K562 (cell line): ENCODE results near the gene AMIGO3. TPM values are rescaled to one million over a fixed set of nuclear protein-coding genes. Genes with fewer than 3 reads are reported as not detected.

Experiments used
- BACH1 ChIP-seq: fragments of 200-800 bp; sonication (Bioruptor generic); IDR thresholded peaks from 2 replicates; pipeline ENCODE4 v1.6.1; 2016; ENCODE audit warnings: missing genetic modification characterization, missing compliant biosample characterization
- CGGBP1 ChIP-seq: fragments of 250-450 bp; sonication (Bioruptor Pico); IDR thresholded peaks from 2 replicates; pipeline ENCODE4 v1.9.0; 2021; ENCODE audit warnings: mild to moderate bottlenecking
- CREB1 ChIP-seq, 2 experiments: sonication (generic) in 1 of 2; formaldehyde crosslinking in 1 of 2; IDR thresholded peaks; 2 replicates each; pipeline versions ENCODE4 v1.6.1 to v1.8.0; 2012 to 2022; ENCODE audit warnings: inconsistent platforms in 1 of 2, mild to moderate bottlenecking in 1 of 2, missing genetic modification reagents in 1 of 2, moderate library complexity in 1 of 2
- ETS1 ChIP-seq: conservative IDR thresholded peaks from 2 replicates; pipeline ENCODE4 v1.6.1; 2011; ENCODE audit warnings: low read depth, mild to moderate bottlenecking, low read length; ENCODE audit not compliant: control insufficient read depth
- FUS ChIP-seq: fragments of 200-400 bp; formaldehyde crosslinking; optimal IDR thresholded peaks from 2 replicates; pipeline ENCODE3; 2017; ENCODE audit warnings: low read depth, low read length
- KDM5B ChIP-seq: fragments of 200-600 bp; sonication (generic); IDR thresholded peaks from 2 replicates; pipeline ENCODE4 v1.6.1; 2012; ENCODE audit warnings: low read depth, mild to moderate bottlenecking, moderate library complexity, low read length, control low read depth, inconsistent platforms; ENCODE audit not compliant: insufficient replicate concordance
- NFIX ChIP-seq: fragments of 250-450 bp; sonication (Bioruptor Pico); IDR thresholded peaks from 2 replicates; pipeline ENCODE4 v1.4.0; 2020; ENCODE audit warnings: low read depth, mild to moderate bottlenecking, moderate library complexity
- NFRKB ChIP-seq: fragments of 450-650 bp; IDR thresholded peaks from 2 replicates; pipeline ENCODE4 v1.6.1; 2016; ENCODE audit warnings: low read depth
- PCBP2 ChIP-seq: fragments of 200-400 bp; formaldehyde crosslinking; IDR thresholded peaks from 2 replicates; pipeline ENCODE4 v1.6.1; 2018; ENCODE audit warnings: low read length, low read depth, mild to moderate bottlenecking, moderate library complexity; ENCODE audit not compliant: poor library complexity, severe bottlenecking
- POLR3A ChIP-seq: IDR thresholded peaks from 2 replicates; pipeline ENCODE4 v1.6.1; 2011; ENCODE audit warnings: borderline replicate concordance, mild to moderate bottlenecking, moderate library complexity; ENCODE audit not compliant: insufficient read length, insufficient read depth; ENCODE audit errors: extremely low read depth
- POLR3G ChIP-seq: IDR thresholded peaks from 2 replicates; pipeline ENCODE4 v1.6.1; 2011; ENCODE audit not compliant: insufficient read length, insufficient replicate concordance; ENCODE audit errors: extremely low read depth
- RBFOX2 ChIP-seq: fragments of 200-400 bp; formaldehyde crosslinking; IDR thresholded peaks from 2 replicates; pipeline ENCODE4 v1.6.1; 2017; ENCODE audit warnings: low read depth, mild to moderate bottlenecking, low read length, moderate library complexity
- RBM17 ChIP-seq: fragments of 200-400 bp; formaldehyde crosslinking; IDR thresholded peaks from 2 replicates; pipeline ENCODE4 v1.6.1; 2017; ENCODE audit warnings: low read depth, mild to moderate bottlenecking, low read length, borderline replicate concordance
- SMAD1 ChIP-seq: fragments of 150-350 bp; IDR thresholded peaks from 2 replicates; pipeline ENCODE4 v1.6.1; 2014; ENCODE audit warnings: low read length, low read depth; ENCODE audit not compliant: partially characterized antibody
- STAT5A ChIP-seq: IDR thresholded peaks from 2 replicates; pipeline ENCODE4 v1.6.1; 2012; ENCODE audit warnings: low read length, inconsistent platforms, borderline replicate concordance
- TAF1 ChIP-seq: IDR thresholded peaks from 2 replicates; pipeline ENCODE4 v1.6.1; 2011; ENCODE audit warnings: mild to moderate bottlenecking, low read length, moderate library complexity; ENCODE audit not compliant: insufficient read depth, control insufficient read depth, severe bottlenecking; ENCODE audit errors: extremely low read depth
- TAL1 ChIP-seq: fragments of 450-650 bp; IDR thresholded peaks from 2 replicates; pipeline ENCODE4 v1.6.1; 2016; ENCODE audit warnings: mild to moderate bottlenecking
- TCF15 ChIP-seq: fragments of 250-450 bp; sonication (Bioruptor Pico); IDR thresholded peaks from 2 replicates; pipeline ENCODE4 v1.8.0; 2022; ENCODE audit warnings: moderate library complexity, mild to moderate bottlenecking, inconsistent platforms
- TCF7 ChIP-seq: sonication (generic); IDR thresholded peaks from 2 replicates; pipeline ENCODE4 v1.6.1; 2016; ENCODE audit warnings: antibody characterized with exemption, borderline replicate concordance
- TFE3 ChIP-seq: fragments of 450-650 bp; formaldehyde crosslinking; IDR thresholded peaks from 2 replicates; pipeline ENCODE4 v1.4.0; 2020; ENCODE audit warnings: mild to moderate bottlenecking, mixed read lengths
- USF1 ChIP-seq: sonication (generic); formaldehyde crosslinking; IDR thresholded peaks from 2 replicates; pipeline ENCODE4 v1.9.0; 2022; ENCODE audit warnings: mild to moderate bottlenecking, missing genetic modification reagents
- ZBTB17 ChIP-seq: fragments of 450-650 bp; formaldehyde crosslinking; IDR thresholded peaks from 2 replicates; pipeline ENCODE4 v1.4.0; 2020; ENCODE audit warnings: mild to moderate bottlenecking
- ZNF324 ChIP-seq: fragments of 250-450 bp; sonication (Bioruptor Pico); IDR thresholded peaks from 2 replicates; pipeline ENCODE4 v1.4.0; 2020; ENCODE audit warnings: mild to moderate bottlenecking
- polyA plus RNA-seq, 8 experiments: library from polyadenylated mRNA; depleted of rRNA in 4 of 8; stranded (reverse) in 5 of 8; unstranded in 3 of 8; fragments of >200 nt; fragmentation: Nextera tagmentation in 2 of 8; fragmentation: Illumina TruSeq in 1 of 8; extraction: Ambion mirVana in 2 of 8; extraction: Trizol in 1 of 8; gene quantifications; 2 replicates each; pipeline versions ENCODE4 v1.2.1 to v1.2.3, GENCODE V29; 2011 to 2014; ENCODE audit warnings: inconsistent platforms in 1 of 8, missing spikeins in 1 of 8
- total RNA-seq, 7 experiments: library from RNA; depleted of rRNA in 6 of 7; stranded (reverse); fragments of >200 nt in 6 of 7; fragmentation: Illumina TruSeq in 2 of 7; extraction: Trizol in 2 of 7; gene quantifications; 2 replicates each; pipeline versions ENCODE4 v1.2.1 to v1.2.3, GENCODE V29; 2011 to 2021; ENCODE audit warnings: low replicate concordance in 1 of 7

The AMIGO3 gene
- total and polyA plus RNA-seq, 9 of the 15 experiments (the other 6 are each of a cell fraction or from before 2014, with no cell fraction given), result 0.13 to 2.8 (median 0.44) TPM; not detected in 4

- TF ChIP-seq TCF7 (no peak), TCF15 (no peak), KDM5B (peak; percentile 53), TAF1 (peak; percentile 4), POLR3A (no peak), TAL1 (no peak), BACH1 (tag) (no peak), ZBTB17 (CRISPR knock-in tag) (0 out of 2 replicates have a peak, but pooled peaks have one; percentile 10), STAT5A (peak; percentile 59), FUS (no peak), TFE3 (no peak), ETS1 (no peak; the same call in 1 of the 2 replicates), POLR3G (no peak), NFIX (CRISPR knock-in tag) (no peak), NFRKB (no peak), RBFOX2 (peak; percentile 94), CGGBP1 (CRISPR knock-in tag) (no peak), CREB1 (IDR thresholded peaks at IDR 0.05) (peak; percentile 95), CREB1 (CRISPR knock-in tag; IDR thresholded peaks at IDR 0.05) (peak; percentile 99), ZNF324 (no peak), SMAD1 (no peak), PCBP2 (no peak), USF1 (CRISPR knock-in tag) (peak; percentile 69), RBM17 (no peak)
Observed at GRCh38 chr3:49723628-49724551, 4.4 kb upstream of the AMIGO3 start, which contains the start of gene GMPPB (continued).
